Measurements from ENCODE around the gene NCBP2.

NCBP2 gene

GRCh38 chr3:196936288-196936687, 6.0 kb downstream of the NCBP2 start:
- DNase-seq = no peak

GRCh38 chr3:196932600-196932999, 9.7 kb downstream of the NCBP2 start:
- no peak for DNase-seq

GRCh38 chr3:196931828-196932587, 10.3 kb downstream of the NCBP2 start:
- DNase-seq = no peak

DNA sequence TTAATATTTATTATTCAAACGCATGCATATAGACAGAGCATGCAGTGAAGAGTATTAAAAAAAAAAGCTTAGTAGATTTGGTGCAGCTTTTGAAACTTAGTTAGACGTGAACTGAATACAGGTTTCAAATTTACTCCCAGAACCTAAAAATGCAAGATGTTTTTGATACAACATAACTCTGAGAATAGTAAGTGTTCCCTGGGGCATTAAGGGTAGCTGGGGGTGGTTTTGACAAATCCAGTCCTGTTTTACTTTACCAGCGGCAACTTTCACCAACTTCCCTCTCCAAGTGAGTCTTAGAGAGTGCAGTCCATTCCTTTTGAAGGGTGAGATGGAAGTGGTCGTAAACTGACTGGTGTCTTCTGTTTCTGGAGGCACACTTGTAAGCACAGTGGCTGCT, 11.2 kb downstream of the NCBP2 start:
- no peak for DNase-seq

GRCh38 chr3:196927571-196928453, 14.5 kb downstream of the NCBP2 start:
- DNase-seq = no peak

GRCh38 chr3:196920733-196921132, 21.6 kb downstream of the NCBP2 start:
- no peak for DNase-seq

DNA sequence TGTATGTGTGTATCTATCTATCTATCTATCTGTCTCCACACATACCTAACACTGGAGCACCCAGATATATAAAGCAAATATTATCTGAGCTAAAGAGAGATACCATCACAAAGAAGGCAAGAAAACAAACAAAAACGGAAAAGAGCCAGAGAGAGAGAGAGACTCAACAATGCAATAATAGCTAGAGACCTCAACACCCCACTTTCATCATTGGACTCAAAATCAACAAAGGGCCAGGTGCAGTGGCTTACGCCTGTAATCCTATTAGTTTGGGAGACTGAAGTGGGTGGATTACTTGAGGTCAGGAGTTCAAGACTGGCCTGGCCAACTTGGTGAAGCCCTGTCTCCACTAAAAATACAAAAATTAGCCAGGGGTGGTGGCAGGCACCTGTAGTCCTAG, 23.4 kb downstream of the NCBP2 start:
- DNase-seq = no peak

DNA sequence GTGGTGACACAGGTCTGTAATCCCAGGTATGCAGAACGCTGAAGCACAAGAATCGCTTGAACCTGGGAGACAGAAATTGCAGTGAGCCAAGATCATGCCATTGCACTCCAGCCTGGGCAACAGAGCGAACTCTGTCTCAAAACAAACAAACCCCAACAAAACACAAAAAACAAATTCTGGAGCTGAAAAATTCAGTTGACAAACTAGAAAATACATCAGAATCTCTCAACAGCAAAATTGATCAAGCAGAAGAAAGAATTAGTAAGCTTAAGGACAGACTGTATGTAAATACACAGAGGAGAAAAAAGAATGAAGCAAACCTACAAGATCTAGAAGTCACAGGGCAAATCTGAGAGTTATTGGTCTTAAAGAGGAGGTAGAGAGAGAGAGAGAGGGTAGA, 25.3 kb downstream of the NCBP2 start:
- no peak for DNase-seq

DNA sequence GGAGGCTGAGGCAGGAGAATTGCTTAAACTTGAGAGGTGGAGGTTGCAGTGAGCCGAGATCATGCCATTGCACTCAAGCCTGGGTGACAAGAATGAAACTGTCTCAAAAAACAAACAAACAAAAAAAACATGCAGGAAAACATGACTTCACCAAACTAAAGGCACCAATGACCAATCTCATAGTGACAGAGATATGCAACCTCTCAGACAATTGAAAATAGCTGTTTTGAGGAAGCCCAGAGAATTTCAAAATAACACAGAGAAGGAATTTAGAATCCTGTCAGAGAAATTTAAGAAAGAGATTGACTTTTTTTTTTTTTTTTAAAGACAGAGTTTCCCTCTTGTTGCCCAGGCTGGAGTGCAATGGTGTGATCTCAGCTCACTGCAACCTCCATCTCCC, 26.1 kb downstream of the NCBP2 start:
- no peak for DNase-seq

- no peak for DNase-seq
Measured at GRCh38 chr3:196915375-196915774, 27.0 kb downstream of the NCBP2 start.

DNA sequence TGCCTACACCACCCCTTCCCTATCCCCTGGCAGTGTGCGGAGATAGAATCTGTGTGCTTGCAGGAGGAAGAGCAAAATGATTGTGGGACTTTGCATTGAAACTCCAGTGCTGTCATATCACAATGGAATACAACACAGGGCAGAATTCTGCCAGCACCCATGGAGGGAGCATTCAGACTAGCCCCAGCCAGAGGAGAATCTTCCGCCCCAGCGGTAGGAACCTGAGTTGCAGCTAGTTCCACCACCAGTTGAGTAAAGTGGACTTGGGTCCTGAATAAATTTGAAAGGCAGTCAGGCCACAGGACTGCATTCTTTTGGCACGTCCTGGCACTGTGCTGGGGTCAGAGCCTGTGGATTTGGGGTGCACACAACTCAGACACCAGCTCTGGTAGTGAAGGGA, 27.5 kb downstream of the NCBP2 start:
- no peak for DNase-seq

DNA sequence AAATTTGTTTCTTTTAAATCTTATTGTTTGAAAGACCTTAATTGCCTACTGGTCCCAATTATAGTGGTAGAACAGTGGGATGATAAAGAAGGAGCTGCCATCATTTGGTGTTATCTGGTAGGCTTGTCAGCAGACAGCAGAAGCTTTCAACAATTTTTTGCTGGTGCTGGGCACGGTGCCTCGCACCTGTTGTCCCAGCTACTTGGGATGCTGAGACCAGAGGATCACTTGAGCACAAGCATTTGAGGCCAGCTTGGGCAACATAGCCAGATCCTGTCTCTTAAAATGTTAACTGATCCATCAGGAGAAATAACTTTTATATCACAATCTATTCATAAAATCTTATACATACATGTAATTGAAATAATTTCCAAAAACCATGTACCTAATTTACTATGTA, 38.6 kb downstream of the NCBP2 start:
- no peak for DNase-seq

- DNase-seq = no peak
Measured at GRCh38 chr3:196902296-196902695, 40.0 kb downstream of the NCBP2 start.

DNA sequence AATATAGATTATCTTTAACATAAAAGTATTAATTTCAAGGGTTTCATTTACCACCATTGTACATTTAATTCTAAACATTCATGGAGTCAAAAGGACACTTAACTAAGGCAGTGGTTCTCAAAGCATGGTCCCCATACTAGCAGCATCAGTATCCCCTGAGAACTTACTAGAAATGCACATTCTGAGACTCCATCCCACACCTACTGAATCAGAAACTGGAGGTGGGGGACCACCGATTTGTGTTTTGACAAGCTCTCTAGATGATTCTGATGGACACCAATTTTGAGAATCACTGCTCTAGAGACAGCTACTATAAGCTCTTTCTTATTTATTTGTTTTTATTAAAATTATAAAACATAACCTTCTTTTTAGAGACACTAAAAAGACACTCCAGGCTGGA, 40.6 kb downstream of the NCBP2 start:
- no peak for DNase-seq

- no peak for DNase-seq
Measured at GRCh38 chr3:196896229-196896628, 46.1 kb downstream of the NCBP2 start.

GRCh38 chr3:196894557-196895295, 47.6 kb downstream of the NCBP2 start:
- no peak for DNase-seq

GRCh38 chr3:196889844-196890708, 52.3 kb downstream of the NCBP2 start:
- DNase-seq = no peak

DNA sequence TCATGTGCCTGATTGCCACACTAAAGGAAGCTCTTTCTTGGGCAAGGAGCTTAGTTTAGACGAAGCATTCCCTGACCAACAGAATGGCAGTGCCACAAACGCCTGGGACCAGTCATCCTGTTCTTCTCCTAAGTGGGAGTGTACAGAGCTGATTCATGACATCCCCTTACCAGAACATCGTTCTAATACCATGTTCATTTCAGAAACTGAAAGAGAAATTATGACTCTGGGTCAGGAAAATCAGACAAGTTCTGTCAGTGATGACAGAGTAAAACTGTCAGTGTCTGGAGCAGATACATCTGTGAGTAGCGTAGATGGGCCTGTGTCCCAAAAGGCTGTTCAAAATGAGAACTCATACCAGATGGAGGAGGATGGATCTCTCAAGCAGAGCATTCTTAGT, 56.2 kb downstream of the NCBP2 start:
- no peak for DNase-seq
